ENCODE measurements around the gene FBXW12. TPM values are rescaled to one million over a fixed set of nuclear protein-coding genes. Genes with fewer than 3 reads are reported as not detected.

FBXW12 gene
- total RNA-seq, 1 experiment from 2014 or later = not detected

DNA sequence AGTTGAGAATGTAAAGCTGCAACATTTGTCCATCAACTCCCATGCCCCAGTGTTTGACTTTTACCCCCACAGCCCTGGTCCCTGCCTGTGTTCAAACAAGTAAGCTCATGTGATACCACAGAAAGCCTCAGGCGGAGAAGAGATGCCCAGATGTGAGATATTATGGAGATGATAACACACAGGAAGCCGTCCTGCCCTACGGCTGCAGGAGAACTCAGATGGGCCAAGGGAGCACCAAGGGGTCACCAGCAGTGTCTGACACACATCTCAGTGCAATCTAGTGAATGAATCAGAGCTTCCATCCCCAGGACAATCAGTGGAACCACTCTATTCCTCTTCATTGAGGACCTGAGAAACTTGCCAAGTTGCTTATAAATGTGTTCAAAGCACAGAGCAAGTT, 24.5 kb upstream of the FBXW12 start:
- TF ChIP-seq, protein P1, sequence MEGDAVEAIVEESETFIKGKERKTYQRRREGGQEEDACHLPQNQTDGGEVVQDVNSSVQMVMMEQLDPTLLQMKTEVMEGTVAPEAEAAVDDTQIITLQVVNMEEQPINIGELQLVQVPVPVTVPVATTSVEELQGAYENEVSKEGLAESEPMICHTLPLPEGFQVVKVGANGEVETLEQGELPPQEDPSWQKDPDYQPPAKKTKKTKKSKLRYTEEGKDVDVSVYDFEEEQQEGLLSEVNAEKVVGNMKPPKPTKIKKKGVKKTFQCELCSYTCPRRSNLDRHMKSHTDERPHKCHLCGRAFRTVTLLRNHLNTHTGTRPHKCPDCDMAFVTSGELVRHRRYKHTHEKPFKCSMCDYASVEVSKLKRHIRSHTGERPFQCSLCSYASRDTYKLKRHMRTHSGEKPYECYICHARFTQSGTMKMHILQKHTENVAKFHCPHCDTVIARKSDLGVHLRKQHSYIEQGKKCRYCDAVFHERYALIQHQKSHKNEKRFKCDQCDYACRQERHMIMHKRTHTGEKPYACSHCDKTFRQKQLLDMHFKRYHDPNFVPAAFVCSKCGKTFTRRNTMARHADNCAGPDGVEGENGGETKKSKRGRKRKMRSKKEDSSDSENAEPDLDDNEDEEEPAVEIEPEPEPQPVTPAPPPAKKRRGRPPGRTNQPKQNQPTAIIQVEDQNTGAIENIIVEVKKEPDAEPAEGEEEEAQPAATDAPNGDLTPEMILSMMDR (IDR thresholded peaks at IDR 0.05; ENCODE audit: unreplicated experiment) = no peak
- CTCF ChIA-PET = no interaction called here
- Mint-ChIP-seq H3K27me3 (ENCODE audit: unreplicated experiment) (peaks cover 40% of the 10 kb centered on the region), H3K4me3 (ENCODE audit: low read depth, unreplicated experiment) (no peak overlapping the region), H3K27ac (ENCODE audit: unreplicated experiment) (no peak overlapping the region), H3K4me1 (ENCODE audit: low read depth, unreplicated experiment) (no peaks in the 10 kb centered on the region), H3K9me3 (ENCODE audit: low read depth, unreplicated experiment) (no peaks in the 10 kb centered on the region), H3K36me3 (ENCODE audit: insufficient read depth, unreplicated experiment) (no peaks in the 10 kb centered on the region)
- no TSS peak for BruUV-seq (replicated peaks)
- intact Hi-C loops (cut with micrococcal nuclease; ENCODE audit: unreplicated experiment) = no loop called here
- DNase-seq = no peak

GRCh38 chr3:48352546-48352945, 19.5 kb upstream of the FBXW12 start:
- Mint-ChIP-seq H3K4me3 (ENCODE audit: low read depth, unreplicated experiment) (no peak overlapping the region), H3K27ac (ENCODE audit: unreplicated experiment) (no peak overlapping the region), H3K4me1 (ENCODE audit: low read depth, unreplicated experiment) (peaks cover 7% of the 10 kb centered on the region), H3K27me3 (ENCODE audit: unreplicated experiment) (peaks cover 59% of the 10 kb centered on the region), H3K36me3 (ENCODE audit: insufficient read depth, unreplicated experiment) (no peaks in the 10 kb centered on the region), H3K9me3 (ENCODE audit: low read depth, unreplicated experiment) (no peaks in the 10 kb centered on the region)
- intact Hi-C loops (cut with micrococcal nuclease; ENCODE audit: unreplicated experiment) = no loop called here
- BruUV-seq (replicated peaks) = no TSS peak
- CTCF ChIA-PET = no interaction called here
- TF ChIP-seq, protein P1 (IDR thresholded peaks at IDR 0.05; ENCODE audit: unreplicated experiment) = no peak
- DNase-seq = no peak

- TF ChIP-seq, protein P1 (IDR thresholded peaks at IDR 0.05; ENCODE audit: unreplicated experiment) = no peak
- CTCF ChIA-PET = no interaction called here
- peaks cover 66% of the 10 kb centered on the region for H3K27me3 Mint-ChIP-seq (ENCODE audit: unreplicated experiment)
- peaks cover 7% of the 10 kb centered on the region for H3K4me1 Mint-ChIP-seq (ENCODE audit: low read depth, unreplicated experiment)
- H3K9me3 Mint-ChIP-seq (ENCODE audit: low read depth, unreplicated experiment) = no peaks in the 10 kb centered on the region
- no peak overlapping the region for H3K4me3 Mint-ChIP-seq (ENCODE audit: low read depth, unreplicated experiment)
- DNase-seq = no peak
- no peak overlapping the region for H3K27ac Mint-ChIP-seq (ENCODE audit: unreplicated experiment)
- intact Hi-C loops (cut with micrococcal nuclease; ENCODE audit: unreplicated experiment) = no loop called here
- BruUV-seq (replicated peaks) = no TSS peak
- H3K36me3 Mint-ChIP-seq (ENCODE audit: insufficient read depth, unreplicated experiment) = no peaks in the 10 kb centered on the region
Measured at GRCh38 chr3:48353987-48354386, 18.0 kb upstream of the FBXW12 start.

GRCh38 chr3:48356419-48356818, 15.6 kb upstream of the FBXW12 start:
- Mint-ChIP-seq H3K4me1 (ENCODE audit: low read depth, unreplicated experiment) (peaks cover 7% of the 10 kb centered on the region), H3K36me3 (ENCODE audit: insufficient read depth, unreplicated experiment) (no peaks in the 10 kb centered on the region), H3K27ac (ENCODE audit: unreplicated experiment) (no peak overlapping the region), H3K27me3 (ENCODE audit: unreplicated experiment) (peaks cover 83% of the 10 kb centered on the region), H3K9me3 (ENCODE audit: low read depth, unreplicated experiment) (no peaks in the 10 kb centered on the region), H3K4me3 (ENCODE audit: low read depth, unreplicated experiment) (no peak overlapping the region)
- TF ChIP-seq, protein P1 (IDR thresholded peaks at IDR 0.05; ENCODE audit: unreplicated experiment) = no peak
- intact Hi-C loops (cut with micrococcal nuclease; ENCODE audit: unreplicated experiment) = no loop called here
- CTCF ChIA-PET = interaction anchor here (0.7 kb wide), 1 partner anchor 80 kb away, joined by 3 read pairs; no protein-coding TSS in a partner anchor
- no peak for DNase-seq
- BruUV-seq (replicated peaks) = no TSS peak

Data from Calu3 (cell line).